Type B pancreatic cell (in vitro differentiated cells): ENCODE data around the gene DPP6. TPM values are rescaled to one million over a fixed set of nuclear protein-coding genes. Genes with fewer than 3 reads are reported as not detected.
A peak's percentile ranks its signal among the peaks of the same experiment; 100 is the strongest.

ENCODE experiments used
- DNase-seq: peaks from one replicate; pipeline ENCODE4 v3.0.0; 2021; ENCODE audit warnings: mixed read lengths; ENCODE audit not compliant: unreplicated experiment; ENCODE audit errors: extremely low spot score
- H3K27ac Mint-ChIP-seq: 2 replicates; pipeline ENCODE4 v1.8.0; 2021; ENCODE audit warnings: mild to moderate bottlenecking, mixed read lengths
- H3K27me3 Mint-ChIP-seq: 2 replicates; pipeline ENCODE4 v1.8.0; 2021; ENCODE audit warnings: mixed read lengths
- H3K36me3 Mint-ChIP-seq: 2 replicates; pipeline ENCODE4 v1.8.0; 2021; ENCODE audit warnings: mixed read lengths
- H3K4me1 Mint-ChIP-seq: one replicate; pipeline ENCODE4 v1.8.0; 2021; ENCODE audit warnings: mixed read lengths; ENCODE audit not compliant: unreplicated experiment
- H3K4me3 Mint-ChIP-seq: 2 replicates; pipeline ENCODE4 v1.8.0; 2021; ENCODE audit warnings: mild to moderate bottlenecking, mixed read lengths
- H3K9me3 Mint-ChIP-seq: 2 replicates; pipeline ENCODE4 v1.8.0; 2021; ENCODE audit warnings: mixed read lengths
- CTCF ChIP-seq: fragments of 200-600 bp; sonication (generic); conservative IDR thresholded peaks from 2 replicates; pipeline ENCODE4 v1.5.0; 2021; ENCODE audit warnings: antibody characterized with exemption, mild to moderate bottlenecking
- total RNA-seq: library from RNA; stranded (reverse); gene quantifications from 2 replicates; pipeline ENCODE4 v1.2.1, GENCODE V29; 2021; ENCODE audit warnings: low replicate concordance

Gene DPP6
- total RNA-seq, 1 donor from 2014 or later: 4.1 TPM

- H3K27me3 Mint-ChIP-seq: peaks cover 42% of the 10 kb centered on the region
- H3K27ac Mint-ChIP-seq: no peak overlapping the region
- H3K36me3 Mint-ChIP-seq: no peaks in the 10 kb centered on the region
- no peak for TF ChIP-seq CTCF
- no peaks in the 10 kb centered on the region for H3K4me1 Mint-ChIP-seq
- no peak overlapping the region for H3K4me3 Mint-ChIP-seq
- DNase-seq: no peak
- no peaks in the 10 kb centered on the region for H3K9me3 Mint-ChIP-seq
Measured at GRCh38 chr7:154791611-154792010, 739.4 kb downstream of the DPP6 start.

DNA sequence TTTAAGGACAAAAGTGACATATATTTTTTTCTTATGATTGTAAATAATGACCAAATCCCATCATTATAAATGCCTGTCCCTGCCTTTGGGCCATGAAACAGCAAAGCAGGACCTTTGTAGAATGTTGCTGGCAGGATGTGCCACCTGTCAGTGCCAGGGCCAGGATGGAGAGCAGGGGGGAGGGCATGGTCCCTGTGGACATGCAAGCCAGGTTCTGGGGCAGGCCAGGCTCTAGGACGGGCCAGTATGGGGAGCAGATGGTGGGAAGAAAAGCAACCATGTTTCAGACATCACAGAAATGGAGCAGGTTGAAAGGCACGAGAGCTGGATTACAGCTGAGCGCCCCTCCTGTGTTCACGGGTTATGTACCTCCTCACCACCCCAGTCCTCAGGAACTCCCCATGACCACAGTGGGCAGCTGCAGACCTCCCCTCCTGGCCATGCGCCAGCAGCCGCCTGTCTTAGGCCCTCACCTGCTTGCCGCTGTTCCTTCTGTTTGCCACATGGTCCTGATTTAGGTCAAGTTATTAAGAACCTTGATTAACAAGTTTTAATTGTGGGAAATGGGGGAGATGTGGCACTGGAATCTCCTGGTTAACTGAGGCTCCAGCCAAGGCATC lies 740.3 kb downstream of the DPP6 start:
- no peak overlapping the region for H3K27ac Mint-ChIP-seq
- H3K36me3 Mint-ChIP-seq: no peaks in the 10 kb centered on the region
- H3K27me3 Mint-ChIP-seq: peaks cover 45% of the 10 kb centered on the region
- no peak overlapping the region for H3K4me3 Mint-ChIP-seq
- H3K9me3 Mint-ChIP-seq: no peaks in the 10 kb centered on the region
- no peak for TF ChIP-seq CTCF
- no peaks in the 10 kb centered on the region for H3K4me1 Mint-ChIP-seq
- DNase-seq: no peak

- no peak overlapping the region for H3K4me3 Mint-ChIP-seq
Measured at GRCh38 chr7:154794147-154794780, 742.1 kb downstream of the DPP6 start.

DNA sequence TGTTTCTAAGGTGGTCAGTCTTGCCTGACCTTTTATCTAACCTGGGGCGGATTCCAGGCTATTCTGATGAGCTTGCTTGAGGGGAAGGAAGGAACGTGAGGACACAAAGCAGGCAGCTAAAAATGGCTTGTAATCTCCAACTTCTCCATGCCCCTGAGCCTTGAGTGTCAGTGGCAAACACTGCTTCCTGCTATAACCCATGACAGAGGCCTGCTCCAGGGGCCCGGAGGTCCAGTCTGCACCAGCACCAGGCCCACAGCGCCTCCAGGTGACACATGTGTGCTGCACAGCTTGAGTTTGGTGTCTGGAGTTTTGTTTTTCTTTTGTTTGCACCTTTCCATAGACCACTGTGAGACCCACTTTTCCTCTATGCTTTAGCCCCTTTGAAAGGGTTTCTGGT lies 742.8 kb downstream of the DPP6 start:
- H3K9me3 Mint-ChIP-seq: no peaks in the 10 kb centered on the region
- no peak for TF ChIP-seq CTCF
- DNase-seq: no peak
- H3K27me3 Mint-ChIP-seq: peaks cover 44% of the 10 kb centered on the region
- H3K4me1 Mint-ChIP-seq: no peaks in the 10 kb centered on the region
- H3K4me3 Mint-ChIP-seq: no peak overlapping the region
- no peaks in the 10 kb centered on the region for H3K36me3 Mint-ChIP-seq
- no peak overlapping the region for H3K27ac Mint-ChIP-seq

More at GRCh38 chr7:154794147-154794780, 742.1 kb downstream of the DPP6 start:
- Mint-ChIP-seq H3K4me1 (no peaks in the 10 kb centered on the region), H3K27ac (no peak overlapping the region), H3K36me3 (no peaks in the 10 kb centered on the region), H3K27me3 (peaks cover 42% of the 10 kb centered on the region), H3K9me3 (no peaks in the 10 kb centered on the region)
- TF ChIP-seq CTCF: peak; percentile 77
- DNase-seq: no peak

GRCh38 chr7:154795437-154795836 lies 743.2 kb downstream of the DPP6 start:
- Mint-ChIP-seq H3K9me3 (no peaks in the 10 kb centered on the region), H3K27me3 (peaks cover 44% of the 10 kb centered on the region), H3K4me1 (no peaks in the 10 kb centered on the region), H3K4me3 (no peak overlapping the region), H3K36me3 (no peaks in the 10 kb centered on the region), H3K27ac (no peak overlapping the region)
- no peak for DNase-seq
- no peak for TF ChIP-seq CTCF
